Panc1 (cell line): ENCODE results near the gene HNRNPK. TPM values are rescaled to one million over a fixed set of nuclear protein-coding genes. Genes with fewer than 3 reads are reported as not detected.

ENCODE experiments used
- ATAC-seq: fragments of 200-7000 bp; cut with Tn5 transposase; 2 replicates; pipeline ENCODE4 v1.9.1; 2020; ENCODE audit warnings: mild to moderate bottlenecking, moderate library complexity
- BruUV-seq: library from RNA; stranded (reverse); fragments of 400-500 nt; replicated peaks from 2 replicates; lab custom pipeline; 2021; lab: Mats Ljungman, UMichigan
- CTCF ChIA-PET: fragments of 300-600 bp; sonication (Branson Sonifier 250); formaldehyde crosslinking; loops from one replicate; lab custom pipeline; 2022; ENCODE audit warnings: antibody characterized with exemption; lab: Charles Lee
- POLR2A ChIA-PET: fragments of 300-600 bp; sonication (Branson Sonifier 250); formaldehyde crosslinking; loops from one replicate; lab custom pipeline; 2022; ENCODE audit warnings: antibody characterized with exemption; lab: Charles Lee
- DNase-seq: peaks from one replicate; pipeline ENCODE4 v3.0.0-alpha.2; 2010; ENCODE audit warnings: low read depth, low spot score
- H3K27ac ChIP-seq: 2 replicates; pipeline ENCODE4 v1.5.1; 2011; ENCODE audit warnings: mild to moderate bottlenecking, low read length, inconsistent platforms
- H3K27me3 ChIP-seq: fragments of 200-500 bp; sonication (Bioruptor generic); 2 replicates; pipeline ENCODE4 v1.6.0; 2014; ENCODE audit warnings: low read length, inconsistent platforms; ENCODE audit not compliant: control insufficient read depth, insufficient read depth
- H3K36me3 ChIP-seq: fragments of 200-500 bp; sonication (Bioruptor generic); 2 replicates; pipeline ENCODE4 v1.5.1; 2014; ENCODE audit warnings: inconsistent platforms, mild to moderate bottlenecking, low read length, moderate library complexity; ENCODE audit not compliant: control insufficient read depth, insufficient read depth
- H3K4me1 ChIP-seq: 2 replicates; pipeline ENCODE4 v1.5.1; 2011; ENCODE audit warnings: inconsistent platforms, mild to moderate bottlenecking, low read length, moderate library complexity; ENCODE audit not compliant: control insufficient read depth, insufficient read depth
- H3K4me3 ChIP-seq, 2 experiments: 2 replicates each; pipeline ENCODE4 v1.5.1; 2011 to 2012; ENCODE audit warnings: low read depth in 2 of 2, low read length in 2 of 2, mild to moderate bottlenecking in 2 of 2, inconsistent platforms in 1 of 2, moderate library complexity in 1 of 2
- H3K9me3 ChIP-seq: fragments of 200-500 bp; sonication (Bioruptor generic); 2 replicates; pipeline ENCODE4 v1.5.1; 2014; ENCODE audit warnings: low read depth, mild to moderate bottlenecking, inconsistent platforms, low read length, moderate library complexity; ENCODE audit not compliant: control insufficient read depth, insufficient read depth
- CTCF ChIP-seq: fragments of 450-650 bp; IDR thresholded peaks from 2 replicates; pipeline ENCODE4 v1.5.1; 2017; ENCODE audit warnings: mild to moderate bottlenecking
- POLR2AphosphoS5 ChIP-seq: IDR thresholded peaks from 2 replicates; pipeline ENCODE4 v1.6.1; 2012; ENCODE audit warnings: mild to moderate bottlenecking, low read depth, low read length, moderate library complexity
- REST ChIP-seq, 2 experiments: IDR thresholded peaks; 2 replicates each; pipeline ENCODE4 v1.6.1; 2011 to 2012; ENCODE audit warnings: low read depth in 2 of 2, control low read depth in 1 of 2, low read length in 1 of 2, mild to moderate bottlenecking in 1 of 2, moderate library complexity in 1 of 2; ENCODE audit not compliant: insufficient read depth in 1 of 2
- SIN3A ChIP-seq: IDR thresholded peaks from 2 replicates; pipeline ENCODE4 v1.6.1; 2012; ENCODE audit warnings: low read depth, mild to moderate bottlenecking, low read length, moderate library complexity, borderline replicate concordance; ENCODE audit not compliant: insufficient read depth
- TCF7L2 ChIP-seq: IDR thresholded peaks from 2 replicates; pipeline ENCODE4 v1.6.1; 2011; ENCODE audit warnings: mild to moderate bottlenecking, low read depth, low read length, inconsistent platforms
- in situ Hi-C: cut with HindIII; loops from 2 replicates; pipeline ENCODE4 v1.10.0; 2016; ENCODE audit warnings: low sequenced_read_pairs, low pct_unique_long_range_greater_than_20kb
- intact Hi-C: fragments of 100-400 bp; cut with micrococcal nuclease; formaldehyde crosslinking; loops from one replicate; pipeline ENCODE4 v1.10.0; 2022; ENCODE audit not compliant: unreplicated experiment
- total RNA-seq: library from RNA; stranded (reverse); gene quantifications from one replicate; pipeline ENCODE4 v1.2.1, GENCODE V29; 2021; ENCODE audit not compliant: unreplicated experiment

The HNRNPK gene
- total RNA-seq, 1 experiment from 2014 or later, result 495 TPM

- ChIA-PET POLR2A (no interaction called here), CTCF (no interaction called here)
- no peak for TF ChIP-seq SIN3A
- no peak for TF ChIP-seq TCF7L2
- TF ChIP-seq REST (IDR thresholded peaks at IDR 0.05; ENCODE audit: insufficient read depth in 1 of 2, low read depth in 2 of 2, low read length in 1 of 2), result no peak
- TF ChIP-seq POLR2AphosphoS5, result no peak
- TF ChIP-seq CTCF, result no peak
- no TSS peak for BruUV-seq
- no peaks in the 10 kb centered on the region for H3K9me3 ChIP-seq
- in situ Hi-C loops, result no loop called here
- no peaks in the 10 kb centered on the region for H3K27me3 ChIP-seq
- H3K4me3 ChIP-seq, result no peak overlapping the region
- peaks cover 8% of the 10 kb centered on the region; the same call in 1 of the 2 replicates for H3K36me3 ChIP-seq
- H3K4me1 ChIP-seq, result no peaks in the 10 kb centered on the region
- ATAC-seq (no peak), DNase-seq (no peak)
- H3K27ac ChIP-seq, result no peak overlapping the region
- intact Hi-C loops, result no loop called here
Observed at GRCh38 chr9:84003246-84003645, 23.2 kb upstream of the HNRNPK start.

- TF ChIP-seq SIN3A (no peak), TCF7L2 (no peak), POLR2AphosphoS5 (no peak), REST (IDR thresholded peaks at IDR 0.05; ENCODE audit: insufficient read depth in 1 of 2, low read depth in 2 of 2, low read length in 1 of 2) (no peak), CTCF (no peak)
- Histone ChIP-seq H3K27me3 (no peaks in the 10 kb centered on the region), H3K4me3 (no peak overlapping the region), H3K9me3 (no peaks in the 10 kb centered on the region), H3K27ac (no peak overlapping the region), H3K36me3 (peaks cover 8% of the 10 kb centered on the region; the same call in 1 of the 2 replicates), H3K4me1 (no peaks in the 10 kb centered on the region)
- ATAC-seq (no peak), DNase-seq (no peak)
- ChIA-PET CTCF (no interaction called here), POLR2A (interaction anchor here (0.7 kb wide), 1 partner anchor 22 kb away, joined by 5 read pairs; the partner anchor contains the start of gene HNRNPK)
- in situ Hi-C loops (no loop called here), intact Hi-C loops (no loop called here)
- BruUV-seq, result no TSS peak
Observed at GRCh38 chr9:84002344-84002743, 22.3 kb upstream of the HNRNPK start.
